Thyroid gland (tissue), 4 donors: ENCODE measurements around the gene GLI3.

Source experiments
- POLR2A ChIP-seq, 2 donors: fragments of 450-650 bp; IDR thresholded peaks; one replicate each; pipeline ENCODE4 v1.6.1; 2017; ENCODE audit warnings: antibody characterized with exemption in 2 of 2, mild to moderate bottlenecking in 2 of 2, moderate library complexity in 1 of 2
- TF ChIP-seq, protein P1 (sequence below), 6 experiments: fragments of 200-600 bp in 3 of 6; fragments of 450-650 bp in 3 of 6; sonication (generic) in 3 of 6; IDR thresholded peaks; one replicate each; pipeline ENCODE4 v1.5.1; 2016 to 2019; ENCODE audit warnings: antibody characterized with exemption in 6 of 6, mild to moderate bottlenecking in 2 of 6, inconsistent platforms in 1 of 6, moderate library complexity in 1 of 6

DNA sequence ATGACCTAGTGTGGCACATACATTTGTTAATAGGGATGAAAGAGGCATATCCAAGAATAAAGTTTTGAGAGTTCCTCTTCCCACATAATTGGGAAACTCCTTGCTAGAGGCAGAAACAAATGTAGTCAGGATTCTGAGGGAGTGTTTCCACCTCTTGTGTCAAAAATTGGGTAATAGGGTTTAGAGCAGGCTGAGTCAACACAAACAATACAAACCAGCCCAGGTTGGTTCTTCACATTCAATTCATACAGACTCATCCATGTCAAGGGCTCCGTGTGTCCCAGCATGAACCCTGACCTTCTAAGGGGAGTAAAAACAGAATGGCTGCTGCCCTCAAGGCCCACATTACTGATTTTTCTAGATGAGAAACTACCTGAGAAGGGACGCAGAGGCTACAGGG lies 75.3 kb downstream of the GLI3 start:
- TF ChIP-seq, protein P1, sequence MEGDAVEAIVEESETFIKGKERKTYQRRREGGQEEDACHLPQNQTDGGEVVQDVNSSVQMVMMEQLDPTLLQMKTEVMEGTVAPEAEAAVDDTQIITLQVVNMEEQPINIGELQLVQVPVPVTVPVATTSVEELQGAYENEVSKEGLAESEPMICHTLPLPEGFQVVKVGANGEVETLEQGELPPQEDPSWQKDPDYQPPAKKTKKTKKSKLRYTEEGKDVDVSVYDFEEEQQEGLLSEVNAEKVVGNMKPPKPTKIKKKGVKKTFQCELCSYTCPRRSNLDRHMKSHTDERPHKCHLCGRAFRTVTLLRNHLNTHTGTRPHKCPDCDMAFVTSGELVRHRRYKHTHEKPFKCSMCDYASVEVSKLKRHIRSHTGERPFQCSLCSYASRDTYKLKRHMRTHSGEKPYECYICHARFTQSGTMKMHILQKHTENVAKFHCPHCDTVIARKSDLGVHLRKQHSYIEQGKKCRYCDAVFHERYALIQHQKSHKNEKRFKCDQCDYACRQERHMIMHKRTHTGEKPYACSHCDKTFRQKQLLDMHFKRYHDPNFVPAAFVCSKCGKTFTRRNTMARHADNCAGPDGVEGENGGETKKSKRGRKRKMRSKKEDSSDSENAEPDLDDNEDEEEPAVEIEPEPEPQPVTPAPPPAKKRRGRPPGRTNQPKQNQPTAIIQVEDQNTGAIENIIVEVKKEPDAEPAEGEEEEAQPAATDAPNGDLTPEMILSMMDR (IDR thresholded peaks at IDR 0.05), result no peak
- TF ChIP-seq POLR2A (IDR thresholded peaks at IDR 0.05), result no peak
